Dedifferentiated amniotic fluid mesenchymal stem cell (primary cell): ENCODE data around the gene RBPMS2.
"Not testable (repeated sequence)": the region's sequence is repeated elsewhere in the genome, so short reads cannot be mapped to it uniquely, and the experiment has no call there.

Experiments
- DNase-seq: peaks from one replicate; pipeline ENCODE4 v3.0.0-alpha.2; 2016; ENCODE audit errors: extremely low spot score

Gene RBPMS2

GRCh38 chr15:64754663-64755426 lies 20.5 kb downstream of the RBPMS2 start:
- DNase-seq: no peak

DNA sequence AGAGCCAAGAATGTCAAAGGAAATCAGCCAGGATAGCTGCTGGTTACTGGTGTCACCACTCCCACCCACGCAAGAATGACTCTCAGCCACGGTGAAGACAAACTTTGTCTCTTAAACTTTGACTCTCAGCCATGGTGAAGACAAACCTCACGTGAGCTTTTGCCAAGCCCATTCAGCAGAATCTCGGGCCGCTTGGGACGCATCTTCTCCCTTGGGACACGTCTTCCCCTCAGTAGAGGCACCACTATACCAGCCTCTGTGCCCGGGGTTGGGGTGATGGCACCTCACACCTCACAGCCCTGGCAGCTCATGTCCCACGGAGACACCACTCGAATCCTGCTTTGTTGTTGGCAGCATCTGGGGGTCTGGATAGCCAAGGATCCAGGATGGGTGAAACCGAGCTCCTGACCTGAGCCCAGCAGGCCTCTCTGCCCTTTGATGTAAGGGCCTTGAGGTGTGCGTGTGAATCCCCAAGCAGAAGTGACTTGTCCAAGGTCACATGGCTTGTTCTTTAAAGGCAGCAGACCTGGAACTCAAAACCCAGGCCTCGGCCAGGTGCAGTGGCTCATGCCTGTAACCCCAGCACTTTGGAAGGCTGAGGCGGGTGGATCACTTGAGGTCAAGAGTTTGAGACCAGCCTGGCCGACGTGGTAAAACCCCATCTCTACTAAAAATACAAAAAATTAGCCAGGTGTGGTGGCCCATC lies 21.8 kb downstream of the RBPMS2 start:
- no peak for DNase-seq

- no peak for DNase-seq
Measured at GRCh38 chr15:64751464-64751863, 23.9 kb downstream of the RBPMS2 start.

DNA sequence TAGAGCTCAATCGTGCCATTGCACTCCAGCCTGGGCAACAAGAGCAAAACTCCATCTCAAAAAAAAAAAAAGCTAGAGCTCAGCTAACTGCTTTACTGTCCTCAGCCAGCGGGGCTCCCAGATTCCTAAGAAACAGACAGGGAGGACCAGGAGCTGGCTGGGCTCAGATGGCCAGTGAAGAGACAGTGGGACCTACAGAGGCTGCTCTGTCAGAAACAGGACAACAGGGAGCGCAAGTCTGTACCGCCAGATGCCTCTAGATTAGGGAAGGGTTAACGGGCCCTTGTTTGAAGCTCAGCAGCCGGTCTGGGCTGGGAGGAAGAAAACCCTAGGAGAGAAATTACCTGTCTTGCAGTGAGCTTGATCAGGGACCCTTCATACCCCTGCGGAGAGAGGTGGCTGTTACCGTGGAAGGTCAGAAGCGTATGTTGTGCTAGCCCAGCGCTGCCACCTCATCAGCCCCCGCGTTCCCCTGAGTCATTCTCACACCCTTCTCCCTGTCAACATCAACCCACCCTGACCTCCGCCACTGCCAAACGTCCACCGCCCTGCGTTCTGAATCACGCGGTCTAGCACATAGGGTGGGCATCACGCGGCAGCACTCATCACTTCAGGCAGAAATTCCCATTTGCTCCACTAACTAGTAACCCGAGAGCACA lies 25.3 kb downstream of the RBPMS2 start:
- no peak for DNase-seq

DNA sequence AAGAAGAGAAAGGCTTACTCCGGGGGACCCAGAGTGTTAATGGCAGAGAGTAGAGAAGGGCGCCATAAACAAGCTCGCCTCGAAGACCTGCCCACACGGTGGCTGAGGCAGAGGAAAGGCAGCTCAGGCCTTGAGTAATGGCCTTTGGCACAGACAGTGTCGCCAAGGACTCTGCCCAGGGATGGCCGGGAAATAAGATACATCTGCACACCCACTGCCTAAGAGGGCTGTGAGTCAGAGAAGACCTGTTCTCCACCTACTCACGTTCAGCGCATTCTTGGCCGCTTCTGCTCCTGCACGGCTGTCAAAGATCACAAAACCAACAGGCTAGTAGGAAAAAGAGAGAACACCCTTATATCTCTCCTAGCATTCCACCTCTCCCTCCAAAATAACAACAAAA lies 26.2 kb downstream of the RBPMS2 start:
- no peak for DNase-seq

- no peak for DNase-seq
Measured at GRCh38 chr15:64748251-64748650, 27.1 kb downstream of the RBPMS2 start.

- DNase-seq: no peak
Measured at GRCh38 chr15:64747578-64747977, 27.8 kb downstream of the RBPMS2 start.

DNA sequence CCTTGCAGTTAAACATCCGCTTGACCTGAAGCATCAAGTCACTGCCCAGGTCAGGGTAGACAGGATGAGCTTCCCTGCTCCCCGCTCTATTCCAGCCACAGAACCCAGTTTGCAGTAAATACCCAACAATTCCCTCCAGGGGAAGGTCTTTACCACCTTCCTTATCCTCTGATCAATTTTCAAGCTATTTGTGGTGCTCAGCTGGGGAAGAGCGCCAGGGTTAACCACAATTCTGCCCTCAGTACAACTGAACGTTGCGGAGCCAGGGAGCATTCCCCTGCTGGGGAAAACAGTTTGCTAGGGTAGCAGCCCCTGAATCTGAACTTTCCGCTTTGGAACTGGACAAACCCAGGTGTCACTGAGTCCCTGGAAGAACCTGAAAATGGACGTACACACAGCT lies 28.5 kb downstream of the RBPMS2 start:
- DNase-seq: no peak

DNA sequence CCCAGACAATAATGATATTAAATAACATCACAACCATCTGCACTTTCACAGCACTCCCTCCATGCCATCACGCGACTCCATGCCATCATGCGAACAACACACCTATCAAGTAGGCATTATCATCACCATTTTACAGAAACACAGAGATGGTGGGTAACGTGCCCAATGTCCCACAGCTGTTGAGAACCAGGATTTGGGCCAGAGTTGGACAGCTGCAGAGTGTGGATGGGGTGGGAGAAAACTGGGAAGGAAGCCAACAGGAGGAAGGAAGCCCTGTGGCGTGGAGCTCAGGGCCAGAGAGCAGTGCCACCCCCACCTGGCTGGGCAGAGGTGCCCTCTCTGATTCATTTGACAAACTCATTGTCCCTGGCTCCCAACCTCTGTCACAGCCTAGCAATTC lies 29.0 kb downstream of the RBPMS2 start:
- no peak for DNase-seq

GRCh38 chr15:64743691-64744090 lies 31.7 kb downstream of the RBPMS2 start:
- no peak for DNase-seq

- no peak for DNase-seq
Measured at GRCh38 chr15:64742921-64743320, 32.5 kb downstream of the RBPMS2 start.

DNA sequence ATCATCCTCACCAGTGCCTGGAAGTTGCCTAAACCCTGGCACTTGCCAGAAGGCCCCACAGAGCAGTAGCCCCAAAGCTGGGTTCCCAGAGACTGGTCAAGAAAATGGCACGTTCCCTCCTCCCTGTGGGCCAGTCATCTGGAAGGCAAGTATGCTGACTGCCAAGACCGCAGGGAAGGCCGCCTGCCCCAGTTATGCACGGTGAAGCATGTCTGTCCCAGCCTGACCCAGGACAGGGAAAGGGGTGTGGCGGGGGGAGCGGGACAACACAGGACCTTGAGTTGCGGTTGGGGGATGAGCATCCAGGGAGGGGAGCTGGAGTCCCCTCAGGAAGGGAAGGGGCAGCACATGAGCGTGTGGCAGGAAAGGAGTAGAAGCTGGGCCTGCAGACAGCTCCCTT lies 33.0 kb downstream of the RBPMS2 start:
- DNase-seq: no peak

DNA sequence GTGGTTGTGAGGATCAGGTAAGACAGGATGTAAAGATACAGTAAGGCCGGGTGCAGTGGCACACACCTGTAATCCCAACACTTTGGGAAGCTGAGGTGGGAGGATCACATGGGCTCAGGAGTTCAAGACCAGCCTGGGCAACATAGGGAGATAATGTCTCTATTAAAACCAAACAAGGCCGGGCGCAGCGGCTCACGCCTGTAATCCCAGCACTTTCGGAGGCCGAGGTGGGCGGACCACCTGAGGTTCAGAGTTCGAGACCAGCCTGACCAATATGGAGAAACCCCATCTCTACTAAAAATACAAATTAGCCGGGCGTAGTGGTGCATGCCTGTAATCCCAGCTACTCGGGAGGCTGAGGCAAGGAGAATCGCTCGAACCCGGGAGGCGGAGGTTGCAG lies 33.7 kb downstream of the RBPMS2 start:
- not testable (repeated sequence) for DNase-seq

DNA sequence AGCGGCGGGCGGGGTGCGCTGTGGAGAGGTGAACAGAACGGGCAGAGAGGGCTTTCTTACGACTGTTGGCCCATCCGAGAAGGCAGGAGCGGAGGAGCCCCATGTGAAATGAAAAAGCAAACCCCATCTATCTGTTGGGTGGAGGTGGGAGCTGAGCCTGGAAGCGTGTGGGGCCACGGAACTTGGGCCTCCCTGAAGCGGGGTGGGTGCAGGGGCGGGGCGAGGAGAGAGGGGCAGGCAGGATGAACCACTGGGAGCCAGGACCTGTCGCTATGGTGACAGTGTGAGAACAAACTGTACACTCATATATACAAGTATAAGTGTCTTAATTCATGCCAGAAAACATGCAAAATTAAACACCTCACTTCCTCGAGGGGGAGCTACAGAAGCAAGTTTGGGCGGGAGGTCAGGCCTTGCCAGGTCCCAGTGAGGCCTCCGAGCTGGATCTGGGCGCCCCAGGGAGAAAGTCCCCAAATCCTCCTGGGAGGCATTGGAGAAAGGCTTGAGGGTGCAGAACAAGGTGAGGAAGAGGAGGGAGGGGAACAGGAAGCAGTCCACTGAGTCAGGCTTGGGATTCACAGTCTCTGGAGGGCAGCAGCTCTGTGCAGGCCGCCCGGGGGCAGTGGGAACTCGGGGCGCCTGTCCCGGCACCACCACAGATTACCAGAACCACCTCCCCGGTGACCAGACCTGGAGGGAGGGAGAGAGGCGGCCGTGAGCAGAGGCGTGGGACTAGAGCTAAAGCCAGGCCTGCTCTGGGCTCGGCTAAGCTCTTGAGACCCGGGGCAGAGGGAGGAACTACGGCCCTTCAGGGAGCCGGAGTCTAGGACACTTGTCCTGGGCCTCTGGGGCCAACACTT lies 34.8 kb downstream of the RBPMS2 start:
- DNase-seq: no peak

- no peak for DNase-seq
Measured at GRCh38 chr15:64739577-64740143, 35.7 kb downstream of the RBPMS2 start.

DNA sequence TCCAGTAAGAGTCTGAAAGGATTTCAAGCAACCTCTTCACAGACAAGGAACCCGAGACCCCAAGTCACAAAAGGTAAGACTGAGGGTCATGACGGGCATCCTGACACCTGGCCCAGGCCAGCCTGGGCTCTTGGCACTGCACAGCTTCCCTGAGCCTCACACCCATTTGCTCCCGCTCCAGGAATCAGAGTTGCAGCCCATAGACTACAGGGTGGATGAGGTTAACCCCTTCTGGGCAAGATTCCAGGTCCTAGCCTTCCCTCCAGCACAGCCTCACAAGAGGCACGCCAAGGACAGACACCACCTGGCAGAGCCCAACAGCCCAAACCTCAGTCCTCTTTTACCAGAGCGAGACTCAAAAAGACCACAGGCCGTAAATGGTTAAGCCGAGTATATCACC lies 36.2 kb downstream of the RBPMS2 start:
- DNase-seq: no peak

GRCh38 chr15:64738226-64739095 lies 36.9 kb downstream of the RBPMS2 start:
- no peak for DNase-seq

DNA sequence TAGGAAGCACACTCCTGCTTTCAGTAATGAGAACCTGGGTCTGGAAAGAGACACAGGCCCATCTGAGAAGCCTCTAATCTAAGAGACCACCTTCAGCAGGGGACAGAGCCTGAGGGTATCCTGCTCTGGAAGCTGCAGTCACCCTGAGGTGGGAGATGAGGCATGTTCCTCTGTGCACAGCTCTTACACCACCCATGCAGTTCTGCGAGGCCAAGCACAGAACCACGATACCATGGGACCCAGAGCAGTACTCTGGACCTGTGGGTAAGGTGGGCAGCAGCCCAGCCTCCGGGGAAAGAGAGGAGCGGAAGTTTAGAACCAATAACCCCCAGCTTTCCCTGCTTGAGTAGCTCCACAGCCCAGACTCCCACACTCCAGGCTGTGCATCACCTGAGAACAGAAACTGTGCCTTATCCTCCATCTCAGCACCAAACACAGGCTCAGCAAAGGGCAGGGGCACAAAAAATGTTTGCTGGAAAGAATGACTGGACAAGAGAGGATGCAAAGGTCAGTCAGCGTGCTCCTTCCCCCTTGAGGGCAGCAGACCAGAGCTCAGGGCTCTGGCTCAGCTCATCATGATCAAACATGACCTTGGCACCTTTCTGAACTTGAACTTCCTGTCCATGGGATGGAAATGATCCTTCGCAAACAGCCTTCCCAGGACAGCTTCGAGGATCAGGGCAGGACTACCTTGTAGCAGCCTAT lies 43.1 kb downstream of the RBPMS2 start:
- DNase-seq: no peak

GRCh38 chr15:64731805-64732151 lies 43.6 kb downstream of the RBPMS2 start:
- DNase-seq: no peak
